Cardiac muscle cell (in vitro differentiated cells and primary cell): Measurements from ENCODE around the gene NATD1. TPM values are rescaled to one million over a fixed set of nuclear protein-coding genes. Genes with fewer than 3 reads are reported as not detected.

Source experiments
- DNase-seq, 2 donors: peaks; one replicate each; pipeline versions ENCODE4 v3.0.0 to v3.0.0-alpha.2; 2010 to 2017; ENCODE audit warnings: low read depth in 1 of 2, low spot score in 1 of 2
- H3K27ac ChIP-seq: fragments of 200-600 bp; sonication (generic); 2 replicates; pipeline ENCODE4 v1.5.1; 2016
- H3K27me3 ChIP-seq: fragments of 200-600 bp; sonication (generic); 2 replicates; pipeline ENCODE4 v1.6.0; 2016; ENCODE audit warnings: control low read depth
- H3K36me3 ChIP-seq: fragments of 200-600 bp; sonication (generic); 2 replicates; pipeline ENCODE4 v1.5.1; 2016; ENCODE audit warnings: control low read depth
- H3K4me1 ChIP-seq: fragments of 200-600 bp; sonication (generic); 2 replicates; pipeline ENCODE4 v1.8.1; 2017; ENCODE audit warnings: low read depth, mild to moderate bottlenecking, mixed run types
- H3K4me3 ChIP-seq: fragments of 200-600 bp; sonication (generic); 2 replicates; pipeline ENCODE4 v1.5.1; 2016; ENCODE audit warnings: mild to moderate bottlenecking
- H3K9me3 ChIP-seq: fragments of 200-600 bp; sonication (generic); 2 replicates; pipeline ENCODE4 v1.5.1; 2017; ENCODE audit warnings: low read depth, mild to moderate bottlenecking, control low read depth
- polyA plus RNA-seq: library from polyadenylated mRNA; unstranded; fragments of >200 nt; fragmentation: Nextera tagmentation; extraction: Ambion mirVana; gene quantifications from 2 replicates; pipeline ENCODE4 v1.2.1, GENCODE V29; 2016
- total RNA-seq: library from RNA; depleted of rRNA; stranded (reverse); fragments of >200 nt; gene quantifications from 2 replicates; pipeline ENCODE4 v1.2.3, GENCODE V29; 2016
- TF ChIP-seq, protein P1 (sequence below): IDR thresholded peaks from 2 replicates; pipeline ENCODE4 v1.5.1; 2012; ENCODE audit warnings: low read depth, mild to moderate bottlenecking, low read length

The NATD1 gene, protein sequence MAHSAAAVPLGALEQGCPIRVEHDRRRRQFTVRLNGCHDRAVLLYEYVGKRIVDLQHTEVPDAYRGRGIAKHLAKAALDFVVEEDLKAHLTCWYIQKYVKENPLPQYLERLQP
- total RNA-seq (22.3 and 28.4 TPM in 2 replicates), polyA plus RNA-seq (12.7 and 15.7 TPM in 2 replicates)

DNA sequence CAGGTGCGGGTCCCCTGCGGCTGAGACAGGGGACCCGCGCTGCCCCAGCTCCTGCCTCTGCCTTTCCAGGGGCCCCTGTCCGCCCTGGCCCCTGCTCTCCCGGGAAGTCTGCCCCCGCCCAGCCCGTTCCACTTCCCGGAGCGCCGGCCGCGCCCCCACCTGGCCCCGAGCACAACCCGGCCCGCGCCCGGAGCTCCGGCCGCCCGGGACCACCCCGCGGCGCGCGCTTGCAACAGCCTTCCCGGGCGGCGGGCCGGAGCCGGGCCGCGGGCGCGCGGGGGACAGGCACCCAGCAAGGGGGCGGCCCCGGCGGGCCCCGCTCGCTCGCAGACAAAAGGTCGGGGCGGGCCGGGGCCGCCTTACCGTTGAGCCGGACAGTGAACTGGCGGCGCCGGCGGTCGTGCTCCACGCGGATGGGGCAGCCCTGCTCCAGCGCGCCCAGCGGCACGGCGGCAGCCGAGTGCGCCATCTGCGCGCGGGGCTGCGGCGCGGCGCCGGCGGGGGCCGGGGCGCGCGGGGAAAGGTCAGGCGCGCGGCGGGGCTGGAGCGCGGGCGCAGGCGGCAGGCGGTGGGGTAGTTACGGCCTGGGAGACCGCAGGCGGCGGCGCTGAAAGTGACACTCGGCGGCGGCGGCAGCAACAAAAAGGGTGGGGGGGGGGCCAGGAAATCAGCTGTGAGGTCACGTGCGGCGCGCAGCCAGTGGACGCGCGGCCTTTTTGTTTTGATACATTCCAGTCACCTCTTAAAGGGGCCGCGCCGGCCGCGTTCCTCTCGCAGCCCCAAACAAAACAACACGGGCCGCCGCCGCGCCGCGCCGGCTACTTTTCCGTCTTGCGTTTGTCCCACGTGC lies at the start of gene NATD1:
NATD1 (minus strand) TSS at position 615 of the 850 bp plus-strand sequence; CDS start at position 469, 146 bp downstream.
- no peaks in the 10 kb centered on the region for H3K9me3 ChIP-seq
- H3K4me3 ChIP-seq, result peak within 1 kb of the TSS; percentile 48
- H3K4me1 ChIP-seq, result peaks cover 10% of the 10 kb centered on the region
- H3K36me3 ChIP-seq, result no peaks in the 10 kb centered on the region
- TF ChIP-seq, protein P1, sequence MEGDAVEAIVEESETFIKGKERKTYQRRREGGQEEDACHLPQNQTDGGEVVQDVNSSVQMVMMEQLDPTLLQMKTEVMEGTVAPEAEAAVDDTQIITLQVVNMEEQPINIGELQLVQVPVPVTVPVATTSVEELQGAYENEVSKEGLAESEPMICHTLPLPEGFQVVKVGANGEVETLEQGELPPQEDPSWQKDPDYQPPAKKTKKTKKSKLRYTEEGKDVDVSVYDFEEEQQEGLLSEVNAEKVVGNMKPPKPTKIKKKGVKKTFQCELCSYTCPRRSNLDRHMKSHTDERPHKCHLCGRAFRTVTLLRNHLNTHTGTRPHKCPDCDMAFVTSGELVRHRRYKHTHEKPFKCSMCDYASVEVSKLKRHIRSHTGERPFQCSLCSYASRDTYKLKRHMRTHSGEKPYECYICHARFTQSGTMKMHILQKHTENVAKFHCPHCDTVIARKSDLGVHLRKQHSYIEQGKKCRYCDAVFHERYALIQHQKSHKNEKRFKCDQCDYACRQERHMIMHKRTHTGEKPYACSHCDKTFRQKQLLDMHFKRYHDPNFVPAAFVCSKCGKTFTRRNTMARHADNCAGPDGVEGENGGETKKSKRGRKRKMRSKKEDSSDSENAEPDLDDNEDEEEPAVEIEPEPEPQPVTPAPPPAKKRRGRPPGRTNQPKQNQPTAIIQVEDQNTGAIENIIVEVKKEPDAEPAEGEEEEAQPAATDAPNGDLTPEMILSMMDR, result no peak
- DNase-seq, result peak; percentile 91 to 92
- H3K27ac ChIP-seq, result peak within 1 kb of the TSS; percentile 84
- no peaks in the 10 kb centered on the region for H3K27me3 ChIP-seq

DNA sequence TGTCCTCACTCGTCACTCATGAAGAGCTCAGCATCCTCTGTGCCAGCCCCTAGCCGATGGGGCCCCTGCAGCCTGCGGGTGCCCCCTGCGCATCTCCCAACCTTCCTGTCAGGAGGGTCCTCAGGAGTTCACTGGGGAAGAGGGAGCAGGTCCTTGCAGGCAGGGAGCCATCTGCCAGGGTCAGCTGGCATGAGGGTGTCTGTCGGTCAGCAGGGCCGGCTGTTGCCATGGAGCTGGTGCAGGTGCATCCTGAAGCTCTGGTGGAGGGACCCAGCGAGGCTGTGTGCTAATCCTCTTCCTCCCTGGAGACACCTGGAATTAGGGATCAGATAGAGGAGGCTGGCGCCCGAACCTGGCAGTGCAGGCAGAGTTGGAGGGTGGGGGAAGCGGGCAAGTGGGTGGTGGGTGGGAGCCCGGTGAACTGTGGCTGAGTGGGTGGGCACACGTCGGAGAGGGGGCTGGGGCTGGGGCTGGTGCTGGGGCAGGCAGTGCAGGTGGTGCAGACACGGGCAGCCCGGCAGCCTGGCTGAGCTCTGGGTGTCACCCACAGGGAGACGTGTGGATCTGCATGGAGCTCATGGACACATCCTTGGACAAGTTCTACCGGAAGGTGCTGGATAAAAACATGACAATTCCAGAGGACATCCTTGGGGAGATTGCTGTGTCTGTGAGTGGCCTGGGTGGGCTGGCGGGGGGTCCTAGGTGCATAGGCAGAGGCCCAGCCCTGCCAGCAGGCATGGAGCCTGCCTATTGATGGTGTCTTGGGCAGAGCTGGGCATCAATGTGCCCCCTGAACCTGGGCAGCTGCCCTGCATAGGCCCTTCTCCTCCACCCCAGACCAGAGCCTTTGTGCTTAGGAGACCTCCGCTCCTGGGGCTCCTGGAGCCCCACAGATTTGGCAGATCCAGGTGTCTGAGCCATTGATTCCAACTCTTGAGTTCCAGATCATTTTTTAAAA lies 48.7 kb upstream of the NATD1 start:
- H3K36me3 ChIP-seq, result peaks cover 4% of the 10 kb centered on the region
- no peak for DNase-seq

DNA sequence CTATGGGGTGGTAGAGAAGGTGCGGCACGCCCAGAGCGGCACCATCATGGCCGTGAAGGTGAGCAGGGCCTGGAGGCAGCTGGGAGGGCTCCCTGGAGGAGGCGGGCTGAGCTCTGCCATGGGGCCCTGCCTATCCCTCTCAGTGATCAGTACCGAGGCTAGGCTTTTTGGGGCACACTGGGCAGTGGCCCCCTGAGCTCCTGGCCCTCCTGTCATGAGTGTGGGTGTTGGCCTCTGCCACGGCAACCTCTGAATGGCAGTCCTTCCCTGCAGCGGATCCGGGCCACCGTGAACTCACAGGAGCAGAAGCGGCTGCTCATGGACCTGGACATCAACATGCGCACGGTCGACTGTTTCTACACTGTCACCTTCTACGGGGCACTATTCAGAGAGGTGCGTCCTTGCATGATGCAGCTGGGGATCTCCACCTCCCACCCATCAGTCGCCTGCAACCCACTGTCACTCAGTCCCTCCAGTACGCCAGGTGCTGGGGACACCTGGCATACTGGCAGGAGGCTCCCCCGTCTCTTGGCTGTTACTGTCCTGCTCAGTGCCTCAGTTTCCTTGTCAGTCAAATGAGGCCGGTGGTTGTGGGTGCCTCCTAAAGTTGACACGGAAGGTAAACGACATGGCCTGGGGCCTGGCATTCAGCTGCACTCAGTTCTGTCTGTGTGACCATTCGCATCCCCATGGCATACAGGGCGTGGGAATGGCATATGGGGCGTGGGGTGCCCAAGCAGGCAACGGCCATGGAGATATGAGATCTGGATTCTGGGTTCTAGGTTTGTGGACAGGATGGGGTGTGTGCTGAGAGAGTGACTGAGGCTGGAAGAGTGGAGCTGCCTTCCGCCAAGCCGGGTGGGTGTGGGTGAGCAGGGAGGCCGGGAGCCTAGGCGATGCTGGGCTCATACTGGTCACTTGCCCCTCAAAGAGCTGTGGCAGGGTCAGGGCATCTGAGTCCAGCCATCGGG lies 47.7 kb upstream of the NATD1 start:
- H3K27ac ChIP-seq, result no peak overlapping the region
- no peak overlapping the region for H3K4me3 ChIP-seq
- no peaks in the 10 kb centered on the region for H3K9me3 ChIP-seq
- TF ChIP-seq, protein P1, result no peak
- DNase-seq, result no peak
- peaks cover 4% of the 10 kb centered on the region for H3K36me3 ChIP-seq
- H3K27me3 ChIP-seq, result no peaks in the 10 kb centered on the region
- H3K4me1 ChIP-seq, result no peaks in the 10 kb centered on the region

More for the DNA sequence above, 48.7 kb upstream of the NATD1 start:
- Histone ChIP-seq H3K27me3 (no peaks in the 10 kb centered on the region), H3K4me3 (no peak overlapping the region), H3K9me3 (no peaks in the 10 kb centered on the region), H3K27ac (no peak overlapping the region), H3K4me1 (no peaks in the 10 kb centered on the region)
- TF ChIP-seq, protein P1, result no peak

DNA sequence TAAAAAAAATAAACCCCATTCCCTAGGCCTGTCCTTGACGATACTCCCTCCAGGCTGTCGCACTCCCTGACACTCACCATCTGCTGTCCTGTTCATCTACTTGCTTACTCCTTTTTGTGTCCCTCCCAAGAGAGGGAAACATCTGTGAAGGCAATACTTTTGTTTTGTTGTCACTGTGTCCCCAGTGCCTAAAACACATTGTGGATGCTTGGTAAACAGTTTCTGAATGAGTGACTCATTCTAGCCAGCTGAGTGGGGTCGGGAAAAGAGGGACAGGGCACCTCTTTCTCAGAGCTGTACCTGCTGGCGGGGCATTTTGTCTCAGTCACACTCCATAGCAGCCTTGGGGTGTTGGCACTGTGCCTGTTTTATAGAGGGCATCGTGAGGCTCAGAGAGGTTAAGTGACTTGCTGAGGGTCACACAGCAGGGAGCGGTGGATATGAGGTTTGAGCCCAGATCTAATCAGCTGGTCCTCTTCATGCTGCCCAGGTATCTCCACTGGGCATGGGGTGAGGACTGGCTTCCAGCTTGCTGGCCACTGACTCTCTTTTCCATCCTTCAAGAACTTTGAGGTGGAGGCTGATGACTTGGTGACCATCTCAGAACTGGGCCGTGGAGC lies 46.9 kb upstream of the NATD1 start:
- no peak for DNase-seq
- no peaks in the 10 kb centered on the region for H3K4me1 ChIP-seq
- peaks cover 4% of the 10 kb centered on the region for H3K36me3 ChIP-seq
- H3K9me3 ChIP-seq, result no peaks in the 10 kb centered on the region
- no peak overlapping the region for H3K27ac ChIP-seq
- H3K4me3 ChIP-seq, result no peak overlapping the region
- H3K27me3 ChIP-seq, result no peaks in the 10 kb centered on the region
- TF ChIP-seq, protein P1, result no peak
